HCT116 (cell line): ENCODE results near the gene UQCRC1. TPM values are rescaled to one million over a fixed set of nuclear protein-coding genes. Genes with fewer than 3 reads are reported as not detected.
A peak's percentile ranks its signal among the peaks of the same experiment; 100 is the strongest.

Source experiments
- ATAC-seq: fragments of 200-7000 bp; cut with Tn5 transposase; 2 replicates; pipeline ENCODE4 v1.9.1; 2020; ENCODE audit warnings: mild to moderate bottlenecking, moderate library complexity
- BruUV-seq: library from RNA; stranded (reverse); fragments of 400-500 nt; replicated peaks from 2 replicates; lab custom pipeline; 2021; lab: Mats Ljungman, UMichigan
- CTCF ChIA-PET: fragments of 300-600 bp; sonication (Branson Sonifier 250); formaldehyde crosslinking; loops from one replicate; lab custom pipeline; 2021; ENCODE audit warnings: antibody characterized with exemption; lab: Charles Lee
- POLR2A ChIA-PET: fragments of 300-600, 350-600 bp; sonication (Branson Sonifier 250); formaldehyde crosslinking; loops from one replicate; lab custom pipeline; 2021; ENCODE audit warnings: antibody characterized with exemption; lab: Charles Lee
- RAD21 ChIA-PET, 2 experiments: fragments of 300-600 bp; sonication (Branson Sonifier 250); formaldehyde crosslinking; loops; one replicate each; lab custom pipeline; 2023; ENCODE audit warnings: low total read pairs in 2 of 2; ENCODE audit not compliant: uncharacterized antibody in 2 of 2, unreplicated experiment in 2 of 2, low non-redundant PET in 1 of 2; lab: Charles Lee
- DNase-seq: peaks from one replicate; pipeline ENCODE4 v3.0.0-alpha.2; 2010; ENCODE audit warnings: low read depth, low spot score
- H2AFZ ChIP-seq: fragments of 200-600 bp; shearing (Covaris generic), sonication (generic); 2 replicates; pipeline ENCODE4 v1.6.1; 2017; ENCODE audit warnings: low read depth, mixed run types, mixed read lengths, antibody characterized with exemption, low read length; ENCODE audit not compliant: poor library complexity, severe bottlenecking
- H3K27ac ChIP-seq: 2 replicates; pipeline ENCODE4 v1.5.1; 2012; ENCODE audit warnings: low read depth, low read length
- H3K27me3 ChIP-seq: fragments of 200-600 bp; sonication (generic); 2 replicates; pipeline ENCODE4 v1.6.1; 2016; ENCODE audit warnings: mixed run types, low read length, mixed read lengths; ENCODE audit not compliant: insufficient read depth
- H3K36me3 ChIP-seq, 2 experiments: fragments of 200-500 bp in 1 of 2; fragments of 200-600 bp in 1 of 2; sonication (Bioruptor generic) in 1 of 2; sonication (generic) in 1 of 2; 2 replicates each; pipeline versions ENCODE4 v1.5.1 to v1.6.1; 2014 to 2016; ENCODE audit warnings: low read length in 2 of 2, inconsistent platforms in 1 of 2, mixed read lengths in 1 of 2, mixed run types in 1 of 2; ENCODE audit not compliant: insufficient read depth in 2 of 2, control insufficient read depth in 1 of 2
- H3K4me1 ChIP-seq, 2 experiments: fragments of 200-600 bp in 1 of 2; sonication (generic) in 1 of 2; 2 replicates each; pipeline versions ENCODE4 v1.5.1 to v1.6.1; 2012 to 2017; ENCODE audit warnings: low read length in 2 of 2, inconsistent platforms in 1 of 2, mild to moderate bottlenecking in 1 of 2, mixed read lengths in 1 of 2, mixed run types in 1 of 2, moderate library complexity in 1 of 2; ENCODE audit not compliant: insufficient read depth in 2 of 2, control insufficient read depth in 1 of 2
- H3K4me2 ChIP-seq: fragments of 200-600 bp; sonication (generic); 2 replicates; pipeline ENCODE4 v1.6.1; 2017; ENCODE audit warnings: mixed run types, low read length, mixed read lengths
- H3K4me3 ChIP-seq, 2 experiments: fragments of 200-600 bp in 1 of 2; sonication (generic) in 1 of 2; replicated peaks in 1 of 2; 2 replicates each; pipeline ENCODE4 v1.5.1; 2011 to 2016; ENCODE audit warnings: low read length in 2 of 2, control low read depth in 1 of 2, low read depth in 1 of 2, mild to moderate bottlenecking in 1 of 2, mixed read lengths in 1 of 2, mixed run types in 1 of 2
- H3K79me2 ChIP-seq: fragments of 200-600 bp; sonication (generic); 2 replicates; pipeline ENCODE4 v1.6.1; 2017; ENCODE audit warnings: mild to moderate bottlenecking, mixed run types, low read length, moderate library complexity, mixed read lengths; ENCODE audit not compliant: insufficient read depth
- H3K9ac ChIP-seq: fragments of 200-600 bp; sonication (generic); 2 replicates; pipeline ENCODE4 v1.6.1; 2016; ENCODE audit warnings: low read length, mixed read lengths
- H3K9me2 ChIP-seq: fragments of 200-600 bp; sonication (generic), shearing (Covaris generic); 2 replicates; pipeline ENCODE4 v1.6.1; 2017; ENCODE audit warnings: mixed run types, mild to moderate bottlenecking, moderate library complexity; ENCODE audit not compliant: insufficient read depth
- H3K9me3 ChIP-seq, 2 experiments: fragments of 200-500 bp in 1 of 2; fragments of 200-600 bp in 1 of 2; sonication (Bioruptor generic) in 1 of 2; sonication (generic) in 1 of 2; 2 replicates each; pipeline ENCODE4 v1.6.1; 2014 to 2017; ENCODE audit warnings: low read length in 2 of 2, mixed read lengths in 2 of 2, inconsistent platforms in 1 of 2, low read depth in 1 of 2, mild to moderate bottlenecking in 1 of 2, mixed run types in 1 of 2, moderate library complexity in 1 of 2; ENCODE audit not compliant: control insufficient read depth in 1 of 2, insufficient read depth in 1 of 2
- H4K20me1 ChIP-seq: fragments of 200-600 bp; sonication (generic), shearing (Covaris generic); 2 replicates; pipeline ENCODE4 v1.6.1; 2017; ENCODE audit warnings: mixed run types, mild to moderate bottlenecking, moderate library complexity; ENCODE audit not compliant: insufficient read depth
- ATF3 ChIP-seq: IDR thresholded peaks from 2 replicates; pipeline ENCODE4 v1.6.1; 2012
- CEBPB ChIP-seq: IDR thresholded peaks from 2 replicates; pipeline ENCODE4 v1.6.1; 2012; ENCODE audit warnings: low read depth
- EGR1 ChIP-seq: IDR thresholded peaks from 2 replicates; pipeline ENCODE4 v1.6.1; 2012; ENCODE audit warnings: low read depth
- ELF1 ChIP-seq: IDR thresholded peaks from 2 replicates; pipeline ENCODE4 v1.6.1; 2012; ENCODE audit warnings: low read depth, borderline replicate concordance
- EZH2 ChIP-seq: fragments of 200-600 bp; sonication (generic); IDR thresholded peaks from 2 replicates; pipeline ENCODE4 v1.6.1; 2017; ENCODE audit warnings: antibody characterized with exemption, mixed run types
- EZH2phosphoT487 ChIP-seq: fragments of 200-600 bp; IDR thresholded peaks from 2 replicates; pipeline ENCODE4 v1.6.1; 2018; ENCODE audit warnings: antibody characterized with exemption, borderline replicate concordance
- FOSL1 ChIP-seq: IDR thresholded peaks from 2 replicates; pipeline ENCODE4 v1.6.1; 2012; ENCODE audit warnings: low read depth
- JUND ChIP-seq: IDR thresholded peaks from 2 replicates; pipeline ENCODE4 v1.6.1; 2012
- MAX ChIP-seq: IDR thresholded peaks from 2 replicates; pipeline ENCODE4 v1.6.1; 2012
- POLR2A ChIP-seq: IDR thresholded peaks from 2 replicates; pipeline ENCODE4 v1.7.0; 2011; ENCODE audit warnings: borderline replicate concordance; ENCODE audit not compliant: insufficient read depth, insufficient read length; ENCODE audit errors: extremely low read depth
- POLR2AphosphoS5 ChIP-seq: IDR thresholded peaks from 2 replicates; pipeline ENCODE4 v1.6.1; 2011; ENCODE audit warnings: mild to moderate bottlenecking, low read depth, low read length, moderate library complexity
- RAD21 ChIP-seq: IDR thresholded peaks from 2 replicates; pipeline ENCODE4 v1.6.1; 2012; ENCODE audit warnings: low read depth, mild to moderate bottlenecking
- SIN3A ChIP-seq: IDR thresholded peaks from 2 replicates; pipeline ENCODE4 v1.6.1; 2012; ENCODE audit warnings: low read depth
- SP1 ChIP-seq: IDR thresholded peaks from 2 replicates; pipeline ENCODE4 v1.6.1; 2012; ENCODE audit warnings: low read depth
- SRF ChIP-seq: IDR thresholded peaks from 2 replicates; pipeline ENCODE4 v1.6.1; 2012; ENCODE audit warnings: low read depth
- TCF7L2 ChIP-seq: IDR thresholded peaks from 2 replicates; pipeline ENCODE4 v1.7.0; 2011; ENCODE audit warnings: borderline replicate concordance, inconsistent platforms; ENCODE audit not compliant: insufficient read depth, insufficient read length; ENCODE audit errors: extremely low read depth
- YY1 ChIP-seq: IDR thresholded peaks from 2 replicates; pipeline ENCODE4 v1.6.1; 2011; ENCODE audit warnings: low read length, low read depth, moderate library complexity, mild to moderate bottlenecking; ENCODE audit not compliant: insufficient replicate concordance; ENCODE audit errors: extremely low read depth
- ZBTB33 ChIP-seq: IDR thresholded peaks from 2 replicates; pipeline ENCODE4 v1.6.1; 2011; ENCODE audit warnings: mild to moderate bottlenecking, low read length, moderate library complexity; ENCODE audit not compliant: insufficient replicate concordance; ENCODE audit errors: extremely low read depth
- ZNF274 ChIP-seq: fragments of 200-500 bp; sonication (Bioruptor generic); IDR thresholded peaks from 2 replicates; pipeline ENCODE4 v1.6.1; 2014; ENCODE audit warnings: mild to moderate bottlenecking, low read depth, low read length, inconsistent platforms
- intact Hi-C: fragments of 100-400 bp; cut with micrococcal nuclease; formaldehyde crosslinking; loops from 2 replicates; pipeline ENCODE4 v1.10.0; 2022
- total RNA-seq: library from RNA; stranded (reverse); gene quantifications from one replicate; pipeline ENCODE4 v1.2.1, GENCODE V29; 2021; ENCODE audit not compliant: unreplicated experiment
- TF ChIP-seq, protein P1 (sequence below): IDR thresholded peaks from 2 replicates; pipeline ENCODE4 v1.6.1; 2012; ENCODE audit warnings: low read depth

The UQCRC1 gene
- total RNA-seq, 1 experiment from 2014 or later: 318 TPM

GRCh38 chr3:48636149-48636655, 26.8 kb upstream of the UQCRC1 start:
- RAD21 ChIA-PET: interaction anchor here in 1 of 2 experiments (1.4 kb wide), 1 partner anchor 27 kb away, joined by 4 read pairs; the partner anchor contains the start of gene CELSR3
- Histone ChIP-seq H3K9ac (peak overlapping the region; percentile 80), H4K20me1 (no peaks in the 10 kb centered on the region), H3K27me3 (no peaks in the 10 kb centered on the region), H3K27ac (peak overlapping the region; percentile 73), H3K79me2 (peaks cover 12% of the 10 kb centered on the region; the same call in 1 of the 2 replicates), H3K4me2 (peak overlapping the region; percentile 94), H3K9me2 (no peaks in the 10 kb centered on the region), H3K36me3 (peaks cover 9 to 20% of the 10 kb centered on the region in 2 experiments; a peak in 2 of 4 replicates), H3K4me1 (peaks cover 11 to 22% of the 10 kb centered on the region in 2 experiments), H3K4me3 (peak overlapping the region; percentile 87 to 94), H2AFZ (no peak overlapping the region), H3K9me3 (no peaks in the 10 kb centered on the region)
- DNase-seq (no peak), ATAC-seq (no peak)
- CTCF ChIA-PET: interaction anchor here (0.7 to 1.9 kb wide), 11 partner anchors 14 to 235 kb away, joined by 3 to 14 read pairs (median 4); partner anchors contain the start of genes CELSR3 and UQCRC1
- no TSS peak for BruUV-seq
- no peak for TF ChIP-seq YY1
- no peak for TF ChIP-seq ZNF274
- TF ChIP-seq, protein P1, sequence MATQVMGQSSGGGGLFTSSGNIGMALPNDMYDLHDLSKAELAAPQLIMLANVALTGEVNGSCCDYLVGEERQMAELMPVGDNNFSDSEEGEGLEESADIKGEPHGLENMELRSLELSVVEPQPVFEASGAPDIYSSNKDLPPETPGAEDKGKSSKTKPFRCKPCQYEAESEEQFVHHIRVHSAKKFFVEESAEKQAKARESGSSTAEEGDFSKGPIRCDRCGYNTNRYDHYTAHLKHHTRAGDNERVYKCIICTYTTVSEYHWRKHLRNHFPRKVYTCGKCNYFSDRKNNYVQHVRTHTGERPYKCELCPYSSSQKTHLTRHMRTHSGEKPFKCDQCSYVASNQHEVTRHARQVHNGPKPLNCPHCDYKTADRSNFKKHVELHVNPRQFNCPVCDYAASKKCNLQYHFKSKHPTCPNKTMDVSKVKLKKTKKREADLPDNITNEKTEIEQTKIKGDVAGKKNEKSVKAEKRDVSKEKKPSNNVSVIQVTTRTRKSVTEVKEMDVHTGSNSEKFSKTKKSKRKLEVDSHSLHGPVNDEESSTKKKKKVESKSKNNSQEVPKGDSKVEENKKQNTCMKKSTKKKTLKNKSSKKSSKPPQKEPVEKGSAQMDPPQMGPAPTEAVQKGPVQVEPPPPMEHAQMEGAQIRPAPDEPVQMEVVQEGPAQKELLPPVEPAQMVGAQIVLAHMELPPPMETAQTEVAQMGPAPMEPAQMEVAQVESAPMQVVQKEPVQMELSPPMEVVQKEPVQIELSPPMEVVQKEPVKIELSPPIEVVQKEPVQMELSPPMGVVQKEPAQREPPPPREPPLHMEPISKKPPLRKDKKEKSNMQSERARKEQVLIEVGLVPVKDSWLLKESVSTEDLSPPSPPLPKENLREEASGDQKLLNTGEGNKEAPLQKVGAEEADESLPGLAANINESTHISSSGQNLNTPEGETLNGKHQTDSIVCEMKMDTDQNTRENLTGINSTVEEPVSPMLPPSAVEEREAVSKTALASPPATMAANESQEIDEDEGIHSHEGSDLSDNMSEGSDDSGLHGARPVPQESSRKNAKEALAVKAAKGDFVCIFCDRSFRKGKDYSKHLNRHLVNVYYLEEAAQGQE: no peak
- no peak for TF ChIP-seq SRF
- no peak for TF ChIP-seq ZBTB33
- TF ChIP-seq ATF3: no peak
- TF ChIP-seq RAD21: no peak
- TF ChIP-seq EGR1: no peak
- TF ChIP-seq CEBPB: no peak
- no peak for TF ChIP-seq TCF7L2
- no peak for TF ChIP-seq ELF1
- no peak for TF ChIP-seq SP1
- TF ChIP-seq SIN3A: no peak
- TF ChIP-seq POLR2AphosphoS5: no peak
- no peak for TF ChIP-seq JUND
- TF ChIP-seq FOSL1: no peak
- no peak for TF ChIP-seq EZH2
- no peak for TF ChIP-seq POLR2A
- no peak for TF ChIP-seq MAX
- no peak for TF ChIP-seq EZH2phosphoT487
- intact Hi-C loops: no loop called here
- POLR2A ChIA-PET: interaction anchor here (0.7 to 2.3 kb wide), 4 partner anchors 13 to 189 kb away, joined by 3 to 15 read pairs (median 4); partner anchors contain the start of genes ATRIP and CELSR3
